ENCODE data around the gene SIX3.

DNA sequence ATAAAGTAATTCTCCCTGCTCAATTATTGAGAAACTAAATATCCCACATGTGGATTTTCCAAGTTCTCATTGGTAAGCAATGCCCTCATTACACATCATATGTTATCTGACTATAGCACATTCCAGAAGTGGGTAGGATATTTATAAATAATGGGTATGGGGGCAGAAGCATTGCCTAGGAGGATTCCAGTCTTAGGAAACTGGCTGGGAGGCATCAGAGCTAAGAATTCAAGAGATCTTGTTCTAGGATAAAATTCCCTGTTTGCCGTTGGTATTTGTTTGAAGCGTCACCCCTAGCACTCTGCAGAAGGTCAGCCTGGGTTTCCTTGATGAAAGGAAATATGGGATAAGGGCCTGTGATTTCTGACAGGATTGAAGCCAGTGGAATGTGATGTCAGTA lies 47.7 kb downstream of the SIX3 start:
- TF ChIP-seq, protein P1, sequence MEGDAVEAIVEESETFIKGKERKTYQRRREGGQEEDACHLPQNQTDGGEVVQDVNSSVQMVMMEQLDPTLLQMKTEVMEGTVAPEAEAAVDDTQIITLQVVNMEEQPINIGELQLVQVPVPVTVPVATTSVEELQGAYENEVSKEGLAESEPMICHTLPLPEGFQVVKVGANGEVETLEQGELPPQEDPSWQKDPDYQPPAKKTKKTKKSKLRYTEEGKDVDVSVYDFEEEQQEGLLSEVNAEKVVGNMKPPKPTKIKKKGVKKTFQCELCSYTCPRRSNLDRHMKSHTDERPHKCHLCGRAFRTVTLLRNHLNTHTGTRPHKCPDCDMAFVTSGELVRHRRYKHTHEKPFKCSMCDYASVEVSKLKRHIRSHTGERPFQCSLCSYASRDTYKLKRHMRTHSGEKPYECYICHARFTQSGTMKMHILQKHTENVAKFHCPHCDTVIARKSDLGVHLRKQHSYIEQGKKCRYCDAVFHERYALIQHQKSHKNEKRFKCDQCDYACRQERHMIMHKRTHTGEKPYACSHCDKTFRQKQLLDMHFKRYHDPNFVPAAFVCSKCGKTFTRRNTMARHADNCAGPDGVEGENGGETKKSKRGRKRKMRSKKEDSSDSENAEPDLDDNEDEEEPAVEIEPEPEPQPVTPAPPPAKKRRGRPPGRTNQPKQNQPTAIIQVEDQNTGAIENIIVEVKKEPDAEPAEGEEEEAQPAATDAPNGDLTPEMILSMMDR (IDR thresholded peaks at IDR 0.05; ENCODE audit: low read depth, low read length): no peak
- TF ChIP-seq EZH2phosphoT487 (IDR thresholded peaks at IDR 0.05; ENCODE audit: low read depth): no peak

All from OCI-LY3 (cell line).